Smooth muscle cell (in vitro differentiated cells): ENCODE data around the gene GAREM2. TPM values are rescaled to one million over a fixed set of nuclear protein-coding genes. Genes with fewer than 3 reads are reported as not detected.

Experiments used
- DNase-seq: peaks from one replicate; lab custom pipeline; 2025; ENCODE audit not compliant: unreplicated experiment; lab: John Stamatoyannopoulos, UW
- H2AFZ ChIP-seq: fragments of 200-600 bp; sonication (generic); 2 replicates; pipeline ENCODE4 v1.6.0; 2016; ENCODE audit warnings: antibody characterized with exemption, low read depth, mild to moderate bottlenecking
- H3F3A ChIP-seq: fragments of 200-600 bp; sonication (generic); 2 replicates; pipeline ENCODE4 v1.6.0; 2017; ENCODE audit warnings: antibody characterized with exemption, low read depth
- H3K27ac ChIP-seq: fragments of 200-600 bp; sonication (generic); 2 replicates; pipeline ENCODE4 v1.5.1; 2016; ENCODE audit warnings: low read depth, mild to moderate bottlenecking
- H3K27me3 ChIP-seq: fragments of 200-600 bp; sonication (generic); 2 replicates; pipeline ENCODE4 v1.6.1; 2016; ENCODE audit warnings: low read depth, mild to moderate bottlenecking
- H3K36me3 ChIP-seq: fragments of 200-600 bp; sonication (generic); 2 replicates; pipeline ENCODE4 v1.5.1; 2016; ENCODE audit warnings: low read depth
- H3K4me1 ChIP-seq: fragments of 200-600 bp; sonication (generic); 2 replicates; pipeline ENCODE4 v1.5.1; 2016; ENCODE audit warnings: low read depth
- H3K4me2 ChIP-seq: fragments of 200-600 bp; sonication (generic); 2 replicates; pipeline ENCODE4 v1.6.0; 2016; ENCODE audit warnings: mild to moderate bottlenecking
- H3K4me3 ChIP-seq: fragments of 200-600 bp; sonication (generic); 2 replicates; pipeline ENCODE4 v1.5.1; 2016; ENCODE audit warnings: mild to moderate bottlenecking
- H3K79me2 ChIP-seq: fragments of 200-600 bp; sonication (generic); 2 replicates; pipeline ENCODE4 v1.6.0; 2016; ENCODE audit warnings: low read depth, mild to moderate bottlenecking
- H3K9ac ChIP-seq: fragments of 200-600 bp; sonication (generic); 2 replicates; pipeline ENCODE4 v1.6.0; 2016; ENCODE audit warnings: low read depth
- H3K9me3 ChIP-seq: fragments of 200-600 bp; sonication (generic); replicated peaks from 2 replicates; pipeline ENCODE4 v1.5.1; 2016; ENCODE audit warnings: low read depth
- H4K20me1 ChIP-seq: fragments of 200-600 bp; sonication (generic); 2 replicates; pipeline ENCODE4 v1.6.0; 2016; ENCODE audit warnings: low read depth
- WGBS: methylation state at CpG from one replicate; pipeline ENCODE4 v1.1.7; 2016; ENCODE audit warnings: low lambda C conversion rate; 5-methylcytosine and 5-hydroxymethylcytosine counted together
- polyA plus RNA-seq: library from polyadenylated mRNA; unstranded; fragments of >200 nt; fragmentation: Nextera tagmentation; extraction: Ambion mirVana; gene quantifications from 2 replicates; pipeline ENCODE4 v1.2.1, GENCODE V29; 2016
- total RNA-seq: library from RNA; depleted of rRNA; stranded (reverse); fragments of >200 nt; gene quantifications from 2 replicates; pipeline ENCODE4 v1.2.3, GENCODE V29; 2014
- TF ChIP-seq, protein P1 (sequence below): fragments of 200-600 bp; sonication (generic); IDR thresholded peaks from 2 replicates; pipeline ENCODE4 v1.5.1; 2017; ENCODE audit warnings: borderline replicate concordance, mild to moderate bottlenecking, antibody characterized with exemption; ENCODE audit not compliant: insufficient read depth, poor library complexity, severe bottlenecking

Gene GAREM2
- total and polyA plus RNA-seq, 2 experiments from 2014 or later, result 2.9 to 16.2 TPM

DNA sequence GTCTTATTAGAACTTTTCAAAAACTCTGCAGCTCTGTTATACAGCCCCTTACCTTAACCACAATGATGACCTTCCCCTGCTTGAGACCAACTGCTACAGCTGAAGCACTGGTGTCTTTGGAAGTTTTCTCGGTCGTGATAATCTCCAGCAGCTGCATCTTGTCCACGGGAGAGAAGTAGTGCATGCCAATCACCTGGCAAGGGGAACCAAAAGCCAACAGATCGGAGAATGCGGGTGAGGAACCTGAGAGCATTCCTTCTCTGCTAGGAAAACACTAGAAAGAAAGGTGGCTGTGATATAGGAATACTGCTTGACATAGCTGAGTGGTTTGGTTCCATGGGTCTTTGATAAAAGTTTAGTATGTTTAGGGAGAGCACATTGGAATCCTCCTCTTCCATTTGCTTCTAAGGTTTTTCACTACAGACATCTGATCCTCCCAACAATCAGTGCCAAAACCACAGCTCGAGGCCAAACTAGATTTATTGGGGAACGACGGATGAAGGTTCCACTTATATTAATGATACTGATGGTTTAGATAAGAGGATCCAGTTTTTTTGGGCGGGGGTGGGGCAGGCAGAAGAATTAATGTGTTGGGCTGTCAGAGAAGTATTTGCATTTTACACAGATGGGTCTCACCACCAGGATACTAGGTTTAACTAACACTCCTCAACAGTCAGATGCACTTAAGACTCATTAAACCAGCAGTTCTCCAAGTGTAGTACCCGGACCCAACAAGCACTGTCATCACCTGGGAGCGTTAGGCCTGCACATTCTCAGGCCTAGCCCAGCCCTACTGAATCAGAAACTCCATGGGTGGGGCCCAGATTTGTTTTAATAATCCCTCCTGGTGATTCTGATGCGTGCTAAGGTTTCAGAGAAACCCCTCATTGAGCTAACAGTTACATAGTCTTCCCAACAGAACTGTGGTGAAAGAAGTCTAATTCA is 22.4 kb downstream of the GAREM2 start:
- H3K79me2 ChIP-seq, result no peaks in the 10 kb centered on the region
- no peaks in the 10 kb centered on the region for H3K9me3 ChIP-seq
- no peak overlapping the region for H3K9ac ChIP-seq
- no peak for DNase-seq
- no peak overlapping the region for H2AFZ ChIP-seq
- H3K4me2 ChIP-seq, result no peak overlapping the region
- no peaks in the 10 kb centered on the region for H3K27me3 ChIP-seq
- no peaks in the 10 kb centered on the region for H3F3A ChIP-seq
- no peak overlapping the region for H3K27ac ChIP-seq
- H3K4me1 ChIP-seq, result no peaks in the 10 kb centered on the region
- no peaks in the 10 kb centered on the region for H4K20me1 ChIP-seq
- no peak overlapping the region for H3K4me3 ChIP-seq
- no peaks in the 10 kb centered on the region for H3K36me3 ChIP-seq
- WGBS, result 87% methylated on average over 12 of the region's 12 CpGs
- TF ChIP-seq, protein P1, sequence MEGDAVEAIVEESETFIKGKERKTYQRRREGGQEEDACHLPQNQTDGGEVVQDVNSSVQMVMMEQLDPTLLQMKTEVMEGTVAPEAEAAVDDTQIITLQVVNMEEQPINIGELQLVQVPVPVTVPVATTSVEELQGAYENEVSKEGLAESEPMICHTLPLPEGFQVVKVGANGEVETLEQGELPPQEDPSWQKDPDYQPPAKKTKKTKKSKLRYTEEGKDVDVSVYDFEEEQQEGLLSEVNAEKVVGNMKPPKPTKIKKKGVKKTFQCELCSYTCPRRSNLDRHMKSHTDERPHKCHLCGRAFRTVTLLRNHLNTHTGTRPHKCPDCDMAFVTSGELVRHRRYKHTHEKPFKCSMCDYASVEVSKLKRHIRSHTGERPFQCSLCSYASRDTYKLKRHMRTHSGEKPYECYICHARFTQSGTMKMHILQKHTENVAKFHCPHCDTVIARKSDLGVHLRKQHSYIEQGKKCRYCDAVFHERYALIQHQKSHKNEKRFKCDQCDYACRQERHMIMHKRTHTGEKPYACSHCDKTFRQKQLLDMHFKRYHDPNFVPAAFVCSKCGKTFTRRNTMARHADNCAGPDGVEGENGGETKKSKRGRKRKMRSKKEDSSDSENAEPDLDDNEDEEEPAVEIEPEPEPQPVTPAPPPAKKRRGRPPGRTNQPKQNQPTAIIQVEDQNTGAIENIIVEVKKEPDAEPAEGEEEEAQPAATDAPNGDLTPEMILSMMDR, result no peak

DNA sequence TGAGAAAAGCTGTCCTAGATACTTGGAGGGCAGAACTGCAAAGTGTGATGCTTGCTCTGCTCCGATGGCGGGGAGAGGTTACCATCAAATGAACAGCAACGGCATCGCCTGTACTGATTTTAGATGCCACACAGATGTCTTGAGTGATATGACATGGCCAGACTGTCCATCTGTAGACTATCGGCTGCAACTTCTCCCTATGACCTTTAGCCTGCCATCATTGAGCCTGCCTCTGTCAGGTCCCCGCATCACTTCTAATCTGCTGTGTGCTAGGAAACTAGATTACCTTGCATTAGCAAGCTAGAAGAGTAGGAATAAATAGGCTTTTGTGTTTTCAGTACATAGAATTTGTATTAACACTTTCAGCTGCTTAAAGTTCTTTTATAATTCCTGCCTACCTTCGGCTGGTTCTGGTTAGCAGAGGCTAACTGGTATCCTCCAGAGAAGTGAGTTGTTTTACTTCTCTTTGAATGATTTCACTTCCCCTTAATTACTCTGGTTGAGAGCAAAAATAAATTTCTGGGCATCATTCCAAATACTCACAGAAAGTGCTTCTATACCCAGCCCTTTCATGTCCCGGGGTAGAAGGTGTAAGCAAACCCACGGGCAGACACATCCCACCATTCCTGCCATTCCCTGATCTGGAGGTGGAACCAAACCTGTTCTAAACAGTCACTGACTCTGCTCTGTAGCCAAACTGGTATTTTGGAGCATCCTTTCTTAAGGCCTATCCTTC is 24.0 kb downstream of the GAREM2 start:
- H2AFZ ChIP-seq, result no peak overlapping the region
- no peaks in the 10 kb centered on the region for H3K27me3 ChIP-seq
- H3K4me3 ChIP-seq, result no peak overlapping the region
- no peak overlapping the region for H3K27ac ChIP-seq
- H3K9ac ChIP-seq, result no peak overlapping the region
- DNase-seq, result no peak
- H3F3A ChIP-seq, result no peaks in the 10 kb centered on the region
- no peaks in the 10 kb centered on the region for H3K79me2 ChIP-seq
- no peaks in the 10 kb centered on the region for H3K36me3 ChIP-seq
- H3K4me2 ChIP-seq, result no peak overlapping the region
- no peaks in the 10 kb centered on the region for H4K20me1 ChIP-seq
- TF ChIP-seq, protein P1, result no peak
- no peaks in the 10 kb centered on the region for H3K9me3 ChIP-seq
- WGBS, result 95% methylated on average over 9 of the region's 9 CpGs
- no peaks in the 10 kb centered on the region for H3K4me1 ChIP-seq

DNA sequence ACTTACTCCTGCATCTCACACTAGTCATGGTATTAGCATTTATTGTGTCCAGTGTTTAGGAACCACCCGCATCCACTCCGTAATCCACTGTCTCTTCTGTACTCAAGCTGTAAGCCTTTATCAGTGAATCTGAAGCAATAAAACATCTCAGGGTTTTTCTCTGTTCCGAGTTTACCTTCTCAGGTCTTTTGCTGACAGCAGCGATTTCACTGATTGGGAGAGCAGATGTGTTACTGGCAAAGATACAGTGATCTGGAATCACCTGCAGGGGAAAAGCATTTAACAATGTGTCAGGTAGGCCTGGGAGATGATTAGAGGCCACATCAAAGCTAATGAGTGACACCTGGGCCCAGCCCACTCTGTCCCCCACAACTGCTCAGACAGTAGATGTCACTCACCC is 24.6 kb downstream of the GAREM2 start:
- H2AFZ ChIP-seq, result no peak overlapping the region
- TF ChIP-seq, protein P1, result no peak
- no peaks in the 10 kb centered on the region for H3K4me1 ChIP-seq
- DNase-seq, result no peak
- no peak overlapping the region for H3K4me3 ChIP-seq
- 92% methylated on average over 4 of the region's 4 CpGs for WGBS
- H3K27ac ChIP-seq, result no peak overlapping the region
- H3K9me3 ChIP-seq, result no peaks in the 10 kb centered on the region
- no peaks in the 10 kb centered on the region for H3K36me3 ChIP-seq
- H4K20me1 ChIP-seq, result no peaks in the 10 kb centered on the region
- no peaks in the 10 kb centered on the region for H3K27me3 ChIP-seq
- no peaks in the 10 kb centered on the region for H3F3A ChIP-seq
- no peak overlapping the region for H3K4me2 ChIP-seq
- H3K9ac ChIP-seq, result no peak overlapping the region
- no peaks in the 10 kb centered on the region for H3K79me2 ChIP-seq
